ENCODE results near the gene LYST. TPM values are rescaled to one million over a fixed set of nuclear protein-coding genes. Genes with fewer than 3 reads are reported as not detected.

The LYST gene
- total RNA-seq, 1 donor from 2014 or later: 78.4 TPM

DNA sequence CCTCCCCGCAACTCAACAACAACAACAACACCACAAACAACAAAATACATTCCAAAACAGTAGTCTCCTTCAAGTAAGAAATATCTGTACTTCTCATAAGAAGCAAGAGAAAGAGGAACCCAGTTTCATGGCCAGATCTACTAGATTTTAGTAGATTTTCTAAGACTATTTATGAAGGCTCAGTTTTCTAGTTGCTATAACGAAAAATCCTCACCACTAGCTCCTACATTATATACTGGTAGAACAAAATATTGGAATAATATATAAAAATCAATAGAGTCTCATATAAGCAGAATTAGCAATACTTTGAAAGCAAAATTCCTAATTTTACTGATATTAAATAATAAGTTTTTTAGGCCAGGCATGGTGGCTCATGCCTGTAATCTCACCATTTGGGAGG lies 86.9 kb downstream of the LYST start:
- DNase-seq (no peak), ATAC-seq (no peak)
- Histone ChIP-seq H3K27me3 (no peaks in the 10 kb centered on the region), H3K9me3 (no peaks in the 10 kb centered on the region), H3K4me1 (no peaks in the 10 kb centered on the region), H3K36me3 (peaks cover 54% of the 10 kb centered on the region), H3K4me3 (no peak overlapping the region), H3K27ac (no peak overlapping the region)
- intact Hi-C loops (cut with DNase I): no loop called here
- TF ChIP-seq, protein P1, sequence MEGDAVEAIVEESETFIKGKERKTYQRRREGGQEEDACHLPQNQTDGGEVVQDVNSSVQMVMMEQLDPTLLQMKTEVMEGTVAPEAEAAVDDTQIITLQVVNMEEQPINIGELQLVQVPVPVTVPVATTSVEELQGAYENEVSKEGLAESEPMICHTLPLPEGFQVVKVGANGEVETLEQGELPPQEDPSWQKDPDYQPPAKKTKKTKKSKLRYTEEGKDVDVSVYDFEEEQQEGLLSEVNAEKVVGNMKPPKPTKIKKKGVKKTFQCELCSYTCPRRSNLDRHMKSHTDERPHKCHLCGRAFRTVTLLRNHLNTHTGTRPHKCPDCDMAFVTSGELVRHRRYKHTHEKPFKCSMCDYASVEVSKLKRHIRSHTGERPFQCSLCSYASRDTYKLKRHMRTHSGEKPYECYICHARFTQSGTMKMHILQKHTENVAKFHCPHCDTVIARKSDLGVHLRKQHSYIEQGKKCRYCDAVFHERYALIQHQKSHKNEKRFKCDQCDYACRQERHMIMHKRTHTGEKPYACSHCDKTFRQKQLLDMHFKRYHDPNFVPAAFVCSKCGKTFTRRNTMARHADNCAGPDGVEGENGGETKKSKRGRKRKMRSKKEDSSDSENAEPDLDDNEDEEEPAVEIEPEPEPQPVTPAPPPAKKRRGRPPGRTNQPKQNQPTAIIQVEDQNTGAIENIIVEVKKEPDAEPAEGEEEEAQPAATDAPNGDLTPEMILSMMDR (IDR thresholded peaks at IDR 0.05): no peak

DNA sequence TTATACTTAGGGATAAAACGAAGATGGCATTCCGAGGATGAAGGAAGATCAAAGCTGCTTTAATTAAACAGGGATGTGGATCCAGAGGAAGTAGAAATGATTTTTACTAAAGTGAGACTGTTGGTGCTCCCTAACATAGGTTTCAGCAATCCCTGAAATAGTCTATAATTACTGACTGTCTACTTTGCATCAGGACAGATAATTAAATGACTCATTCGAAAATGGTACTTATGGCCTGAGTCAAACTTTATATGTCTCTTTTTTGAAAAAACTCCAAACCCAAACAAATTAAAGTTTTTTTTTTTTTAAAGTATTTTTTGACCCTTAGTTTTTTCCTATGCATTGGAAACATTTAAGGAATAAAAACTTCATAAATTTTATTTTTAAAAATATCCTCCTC lies 90.3 kb downstream of the LYST start:
- no peaks in the 10 kb centered on the region for H3K9me3 ChIP-seq
- H3K27me3 ChIP-seq: no peaks in the 10 kb centered on the region
- no peak overlapping the region for H3K27ac ChIP-seq
- no peak for ATAC-seq
- no peaks in the 10 kb centered on the region for H3K4me1 ChIP-seq
- TF ChIP-seq, protein P1 (IDR thresholded peaks at IDR 0.05): no peak
- DNase-seq: no peak
- intact Hi-C loops (cut with DNase I): no loop called here
- no peak overlapping the region for H3K4me3 ChIP-seq
- peaks cover 69% of the 10 kb centered on the region for H3K36me3 ChIP-seq

DNA sequence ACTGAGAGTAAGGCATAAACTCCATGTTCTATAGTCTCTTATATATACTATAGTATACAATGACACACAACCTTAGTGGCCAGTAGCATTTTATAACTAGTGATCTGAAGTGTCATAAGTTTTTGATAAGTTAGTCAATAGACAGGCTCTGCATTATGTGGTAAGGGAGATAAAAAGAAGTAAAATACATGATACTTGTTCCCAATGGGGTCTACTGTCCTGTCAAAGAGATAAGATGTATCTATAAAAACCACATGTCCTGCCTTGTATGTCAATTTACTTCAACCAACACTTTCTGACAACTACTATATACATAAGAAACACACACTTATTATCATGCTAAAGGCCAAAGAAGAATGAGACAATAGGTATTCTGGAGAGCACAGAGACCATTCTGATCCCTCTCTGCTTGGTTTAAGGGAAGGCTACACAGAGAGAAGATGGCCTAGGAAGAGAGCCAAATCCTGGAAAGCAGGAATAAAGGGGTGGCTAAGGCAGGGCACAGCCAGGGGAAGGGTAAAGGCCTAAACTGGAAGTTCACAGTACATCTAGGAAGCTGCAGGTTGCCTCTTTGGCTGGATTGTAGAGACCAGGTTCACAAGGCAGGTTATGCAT lies 91.4 kb downstream of the LYST start:
- Histone ChIP-seq H3K27ac (no peak overlapping the region), H3K4me1 (no peaks in the 10 kb centered on the region), H3K27me3 (no peaks in the 10 kb centered on the region), H3K4me3 (no peak overlapping the region), H3K36me3 (peaks cover 62% of the 10 kb centered on the region), H3K9me3 (no peaks in the 10 kb centered on the region)
- intact Hi-C loops (cut with DNase I): no loop called here
- DNase-seq (no peak), ATAC-seq (no peak)
- TF ChIP-seq, protein P1 (IDR thresholded peaks at IDR 0.05): no peak

DNA sequence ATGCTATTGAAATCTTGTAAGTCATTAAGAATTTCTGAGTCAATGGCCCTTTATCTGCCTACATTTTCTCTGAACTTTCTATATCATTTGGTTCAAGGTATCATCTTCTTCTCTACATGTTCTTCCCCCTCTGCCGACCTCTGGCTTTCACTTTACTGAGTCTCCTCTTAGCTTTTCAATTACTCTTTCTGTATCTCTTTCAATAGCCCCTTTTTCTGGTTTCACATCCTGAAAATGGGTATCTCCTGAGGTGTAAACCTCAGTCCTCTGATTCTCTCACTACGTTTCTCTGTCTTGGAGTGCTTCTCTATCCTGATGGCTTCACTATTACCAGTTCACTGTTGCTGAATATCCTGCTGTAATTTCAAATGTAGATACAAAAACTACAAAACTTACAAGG lies 98.9 kb downstream of the LYST start:
- H3K9me3 ChIP-seq: no peaks in the 10 kb centered on the region
- no peak for ATAC-seq
- DNase-seq: no peak
- H3K4me3 ChIP-seq: no peak overlapping the region
- no peaks in the 10 kb centered on the region for H3K27me3 ChIP-seq
- intact Hi-C loops (cut with DNase I): no loop called here
- H3K27ac ChIP-seq: no peak overlapping the region
- H3K4me1 ChIP-seq: no peaks in the 10 kb centered on the region
- TF ChIP-seq, protein P1 (IDR thresholded peaks at IDR 0.05): no peak
- H3K36me3 ChIP-seq: peaks cover 62% of the 10 kb centered on the region

DNA sequence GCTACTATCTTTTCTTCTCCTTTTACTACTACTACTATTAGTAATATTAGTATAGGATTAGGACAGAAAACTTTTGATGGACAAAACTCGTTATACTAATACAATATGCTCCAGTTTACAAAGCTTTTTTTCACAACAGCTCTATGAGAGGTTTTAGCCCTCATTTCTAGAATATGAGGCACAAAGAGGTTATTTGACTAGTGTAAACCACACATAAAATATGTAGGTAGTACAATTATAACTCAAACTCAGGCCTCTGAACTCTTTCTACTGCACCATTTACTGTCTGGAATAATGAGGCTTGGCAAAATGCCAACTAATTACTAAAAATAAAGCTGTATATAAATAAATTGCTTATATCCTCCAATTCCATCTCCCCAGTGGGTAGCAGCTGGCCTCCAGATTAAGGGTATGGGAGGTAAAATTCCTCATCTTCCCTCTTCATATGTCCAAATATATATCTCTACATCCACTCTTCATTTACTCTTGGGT lies 99.9 kb downstream of the LYST start:
- H3K27ac ChIP-seq: no peak overlapping the region
- TF ChIP-seq, protein P1 (IDR thresholded peaks at IDR 0.05): no peak
- peaks cover 66% of the 10 kb centered on the region for H3K36me3 ChIP-seq
- intact Hi-C loops (cut with DNase I): no loop called here
- no peaks in the 10 kb centered on the region for H3K9me3 ChIP-seq
- DNase-seq (no peak), ATAC-seq (no peak)
- no peaks in the 10 kb centered on the region for H3K27me3 ChIP-seq
- H3K4me3 ChIP-seq: no peak overlapping the region
- no peaks in the 10 kb centered on the region for H3K4me1 ChIP-seq

DNA sequence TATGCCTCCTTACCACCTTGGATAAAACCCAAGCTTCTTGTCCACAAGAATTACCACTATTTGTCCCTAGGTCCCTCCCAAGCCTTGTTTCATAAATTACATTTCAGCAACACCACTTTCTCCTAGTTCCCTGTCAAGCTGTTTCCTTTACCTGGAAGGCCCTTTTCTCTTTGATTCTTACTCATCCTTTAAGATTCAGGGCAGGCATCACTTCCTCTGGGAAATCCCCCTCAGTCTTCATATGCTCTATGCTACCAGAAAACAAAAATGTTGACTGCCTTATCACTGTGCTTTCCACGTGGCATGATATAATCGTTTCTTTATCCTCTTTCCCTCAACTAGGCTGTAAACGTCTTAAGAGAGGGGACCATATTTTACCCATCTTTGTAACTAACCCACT lies 102.7 kb downstream of the LYST start:
- ATAC-seq (no peak), DNase-seq (no peak)
- TF ChIP-seq, protein P1 (IDR thresholded peaks at IDR 0.05): no peak
- Histone ChIP-seq H3K27me3 (no peaks in the 10 kb centered on the region), H3K4me3 (no peak overlapping the region), H3K9me3 (no peaks in the 10 kb centered on the region), H3K36me3 (peaks cover 71% of the 10 kb centered on the region), H3K4me1 (no peaks in the 10 kb centered on the region), H3K27ac (no peak overlapping the region)
- intact Hi-C loops (cut with DNase I): no loop called here

Measured in upper lobe of right lung (tissue), 1 donor.